Stimulated activated CD4-positive, alpha-beta T cell treated with anti-CD3 and anti-CD28 coated beads, Interleukin-12 subunit alpha, Interleukin-12 subunit beta, amount 100 ng/mL, for 48 hours (primary cell): ENCODE data around the gene PLEKHH3.
"Not testable (repeated sequence)": the region's sequence is repeated elsewhere in the genome, so short reads cannot be mapped to it uniquely, and the experiment has no call there.

Source experiments
- DNase-seq, 3 donors: peaks; one replicate each; pipeline ENCODE4 v3.0.0-alpha.2; 2020; ENCODE audit warnings: low read depth in 2 of 3, low spot score in 1 of 3

Gene PLEKHH3

GRCh38 chr17:42632949-42633444 is 43.8 kb downstream of the PLEKHH3 start:
- DNase-seq: no peak

- no peak for DNase-seq
These were observed 47.3 kb downstream of the PLEKHH3 start for GRCh38 chr17:42629411-42630009.

DNA sequence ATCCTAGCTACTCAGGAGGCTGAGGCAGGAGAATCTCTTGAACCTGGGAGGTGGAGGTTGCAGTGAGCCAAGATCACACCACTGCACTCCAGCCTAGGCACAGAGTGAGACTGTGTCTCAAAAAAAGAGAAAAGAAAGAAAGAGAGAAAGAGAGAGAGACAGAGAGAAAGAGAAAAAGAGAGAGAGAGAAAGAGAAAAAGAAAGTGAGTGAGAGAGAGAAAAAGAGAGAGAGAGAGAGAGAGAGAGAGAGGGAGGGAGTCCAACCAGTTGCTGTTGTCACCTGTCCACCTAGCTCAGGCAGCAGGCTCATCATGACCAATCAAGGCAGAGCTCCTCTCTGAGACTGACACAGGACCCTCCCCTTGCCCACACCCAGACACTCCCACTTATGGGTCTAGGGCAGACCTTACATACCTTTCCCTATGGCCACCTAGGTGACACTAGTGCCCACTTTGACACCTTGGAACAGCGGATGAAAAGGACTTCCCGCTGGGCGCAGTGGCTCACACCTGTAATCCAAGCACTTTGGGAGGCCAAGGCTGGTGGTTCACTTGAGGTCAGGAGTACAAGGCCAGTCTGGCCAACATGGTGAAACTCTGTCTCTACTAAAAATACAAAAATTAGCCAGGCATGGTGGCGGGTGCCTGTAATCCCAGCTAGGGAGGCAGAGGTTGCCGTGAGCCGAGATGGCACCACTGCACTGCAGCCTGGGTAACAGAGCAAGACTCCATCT is 49.6 kb downstream of the PLEKHH3 start:
- DNase-seq: not testable (repeated sequence)

GRCh38 chr17:42623732-42624596 is 52.8 kb downstream of the PLEKHH3 start:
- DNase-seq: no peak

DNA sequence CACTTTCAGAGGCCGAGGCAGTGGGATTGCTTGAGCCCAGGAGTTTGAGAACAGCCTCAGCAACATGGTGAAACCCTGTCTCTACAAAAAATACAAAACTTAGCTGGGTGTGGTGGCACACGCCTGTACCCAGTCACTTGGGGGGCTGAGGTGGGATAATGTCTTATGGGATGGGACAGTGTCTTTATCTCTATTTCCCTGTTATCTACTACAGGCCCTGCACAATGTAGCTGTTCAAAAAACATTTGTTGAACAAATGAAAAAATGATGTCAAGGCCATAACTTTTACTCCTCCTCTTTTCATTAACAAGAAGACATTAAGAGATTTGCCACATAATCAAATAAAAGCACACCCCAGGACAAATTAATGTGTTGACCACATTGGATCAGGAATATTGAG is 53.5 kb downstream of the PLEKHH3 start:
- DNase-seq: no peak

DNA sequence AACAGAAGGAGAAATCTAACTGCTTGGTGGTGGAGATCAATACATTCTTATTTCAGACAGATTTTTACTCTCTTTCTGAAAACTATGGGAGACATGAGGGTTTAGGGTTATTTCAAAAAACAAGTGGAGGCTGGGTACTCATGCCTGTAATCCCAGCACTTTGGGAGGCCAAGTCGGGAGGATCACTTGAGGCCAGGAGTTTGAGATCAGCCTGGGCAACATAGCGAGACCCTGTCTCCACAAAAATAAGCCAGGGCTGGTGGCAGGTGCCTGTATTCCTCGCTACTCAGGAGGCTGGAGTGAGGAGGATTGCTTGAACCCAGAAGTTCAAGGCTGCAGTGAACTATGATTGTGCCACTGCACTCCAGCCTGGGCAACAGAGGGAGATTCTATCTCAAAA is 54.8 kb downstream of the PLEKHH3 start:
- DNase-seq: not testable (repeated sequence)

DNA sequence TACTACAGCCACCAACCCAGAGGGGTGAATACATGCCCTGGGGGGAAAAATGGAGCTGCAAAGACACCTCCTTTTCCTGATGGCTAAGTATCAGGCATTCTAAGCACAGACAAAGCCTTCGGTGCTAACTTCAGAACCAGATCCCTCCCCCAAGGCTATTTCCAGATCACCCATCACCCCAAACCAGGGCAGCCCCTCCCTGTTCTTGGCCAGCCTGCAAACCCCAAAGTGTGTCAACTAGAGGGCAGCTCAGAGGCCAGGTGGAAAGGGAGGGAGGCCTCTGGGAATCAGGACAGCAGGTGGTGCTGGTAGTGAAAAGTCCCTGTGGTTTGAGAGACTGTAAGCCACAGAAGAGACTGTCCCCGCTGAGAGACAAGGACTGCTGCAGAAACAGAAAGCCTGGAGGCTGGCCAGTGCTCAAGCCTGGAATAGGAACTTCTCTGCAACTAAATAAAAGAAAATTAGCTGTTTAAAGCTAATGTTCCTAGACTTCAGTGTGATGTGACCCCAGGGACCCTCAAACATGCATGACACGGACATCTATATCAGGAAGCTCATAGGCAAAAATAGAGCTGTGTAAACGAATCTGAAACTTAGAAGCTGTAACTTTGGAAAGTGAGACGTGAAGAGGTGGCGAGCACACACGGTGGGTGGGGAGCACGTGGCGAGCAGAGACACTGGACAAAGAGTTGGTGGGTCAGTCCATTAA is 58.2 kb downstream of the PLEKHH3 start:
- DNase-seq: no peak

GRCh38 chr17:42617956-42618431 is 58.8 kb downstream of the PLEKHH3 start:
- DNase-seq: no peak
